Endometrial microvascular endothelial cells (primary cell): ENCODE data around the gene ITGAX. TPM values are rescaled to one million over a fixed set of nuclear protein-coding genes. Genes with fewer than 3 reads are reported as not detected.

Source experiments
- in situ Hi-C: cut with HindIII; loops from 2 replicates; pipeline ENCODE4 v1.10.0; 2017; ENCODE audit warnings: low sequenced_read_pairs, low pct_unique_long_range_greater_than_20kb; ENCODE audit errors: inconsistent ontology term
- total RNA-seq: library from RNA; depleted of rRNA; stranded (reverse); fragments of >200 nt; gene quantifications from one replicate; pipeline ENCODE4 v1.2.3, GENCODE V29; 2015; ENCODE audit errors: inconsistent ontology term

ITGAX gene
- total RNA-seq, 1 donor from 2014 or later, result 2.8 TPM

DNA sequence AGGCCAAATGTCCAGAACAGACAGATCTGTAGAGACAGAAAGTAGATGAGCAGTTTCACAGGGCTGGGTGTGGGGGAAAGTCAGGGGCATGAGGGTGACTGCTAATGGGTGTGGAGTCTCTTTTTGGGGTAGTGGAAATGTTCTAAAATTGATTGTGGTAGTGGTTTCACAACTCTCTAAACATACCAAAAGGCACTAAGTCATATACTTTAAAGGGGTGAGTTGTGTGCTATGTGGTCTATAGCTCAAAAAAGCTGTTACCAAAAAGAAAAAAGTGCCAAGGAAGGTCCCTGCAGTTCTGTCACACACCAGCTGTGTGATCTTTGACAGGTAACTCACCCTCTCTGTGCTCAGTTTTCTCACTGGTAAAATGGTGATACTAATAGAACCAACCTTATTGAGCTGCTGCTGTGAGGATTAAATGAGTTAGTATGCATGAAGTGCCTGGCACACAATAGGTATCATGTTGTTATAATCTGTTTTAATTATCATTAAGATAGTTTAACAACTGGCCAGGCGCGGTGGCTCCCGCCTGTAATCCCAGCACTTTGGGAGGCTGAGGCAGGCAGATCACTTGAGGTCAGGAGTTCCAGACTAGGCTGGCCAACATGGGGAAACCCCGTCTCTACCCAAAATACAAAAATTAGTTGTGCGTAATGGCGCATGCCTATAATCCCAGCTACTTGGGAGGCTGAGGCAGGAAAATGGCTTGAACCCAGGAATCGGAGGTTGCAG, 10.3 kb downstream of the ITGAX start:
- in situ Hi-C loops, result no loop called here

DNA sequence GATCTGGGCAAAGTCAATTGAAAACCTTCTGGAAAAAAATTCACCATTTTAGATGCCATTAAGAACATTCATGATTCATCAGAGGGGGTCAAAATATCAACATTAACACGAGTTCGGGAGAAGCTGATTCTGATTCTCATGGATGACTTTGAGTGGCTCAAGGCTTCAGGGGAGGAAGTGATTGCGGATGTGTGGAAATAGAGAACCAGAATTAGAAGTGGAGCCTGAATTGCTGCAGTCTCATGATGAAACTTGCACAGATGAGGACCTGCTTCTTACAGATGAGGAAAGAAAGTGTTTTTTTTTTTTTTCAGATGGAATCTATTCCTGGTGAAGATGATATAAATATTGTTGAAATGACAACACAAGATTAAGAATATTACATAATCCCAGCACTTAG, 12.9 kb downstream of the ITGAX start:
- in situ Hi-C loops, result no loop called here

DNA sequence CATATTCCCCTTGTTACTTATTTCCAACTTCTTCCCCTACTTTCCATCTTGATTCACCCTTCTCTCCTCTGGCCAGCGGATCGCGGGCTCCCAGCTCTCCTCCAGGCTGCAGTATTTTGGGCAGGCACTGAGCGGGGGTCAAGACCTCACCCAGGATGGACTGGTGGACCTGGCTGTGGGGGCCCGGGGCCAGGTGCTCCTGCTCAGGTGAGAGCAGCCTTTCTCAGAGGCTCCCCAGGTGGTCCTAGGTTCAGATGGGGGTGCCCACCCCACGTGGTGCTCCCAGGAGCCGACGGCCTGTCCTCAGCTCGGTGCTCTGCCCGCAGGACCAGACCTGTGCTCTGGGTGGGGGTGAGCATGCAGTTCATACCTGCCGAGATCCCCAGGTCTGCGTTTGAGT, 16.0 kb downstream of the ITGAX start:
- in situ Hi-C loops, result no loop called here

DNA sequence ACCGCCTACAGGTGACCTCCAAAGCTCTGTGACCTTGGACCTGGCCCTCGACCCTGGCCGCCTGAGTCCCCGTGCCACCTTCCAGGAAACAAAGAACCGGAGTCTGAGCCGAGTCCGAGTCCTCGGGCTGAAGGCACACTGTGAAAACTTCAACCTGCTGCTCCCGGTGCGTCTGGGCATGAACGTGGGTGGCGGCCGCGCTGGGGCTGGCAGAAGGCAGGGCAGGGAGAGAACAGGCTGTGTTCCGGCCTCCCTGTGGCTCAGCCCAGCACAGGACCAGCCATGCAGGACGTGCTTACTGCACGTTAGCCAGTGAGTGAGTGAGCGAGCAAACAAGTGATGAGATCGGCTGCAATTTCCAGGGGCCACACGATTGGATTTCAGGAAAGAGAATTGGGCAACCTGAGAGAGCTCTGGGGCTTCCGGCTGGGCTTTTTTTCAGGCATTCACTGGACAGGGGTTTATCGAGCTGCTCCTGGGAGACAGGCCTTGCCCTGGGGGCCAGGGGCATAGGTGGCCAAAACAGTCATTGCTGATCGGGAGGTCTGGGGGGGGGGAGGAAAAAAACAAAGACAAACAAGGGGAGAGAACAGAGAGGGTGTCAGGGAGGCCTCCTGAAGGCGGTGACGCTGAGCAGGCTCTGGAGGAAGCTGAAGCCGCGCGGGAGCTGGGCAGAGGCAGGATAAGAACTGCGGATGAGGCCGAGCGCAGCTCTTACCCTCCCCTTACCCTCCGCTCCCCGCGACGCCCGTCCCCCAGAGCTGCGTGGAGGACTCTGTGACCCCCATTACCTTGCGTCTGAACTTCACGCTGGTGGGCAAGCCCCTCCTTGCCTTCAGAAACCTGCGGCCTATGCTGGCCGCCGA, 16.9 kb downstream of the ITGAX start:
- in situ Hi-C loops, result no loop called here

DNA sequence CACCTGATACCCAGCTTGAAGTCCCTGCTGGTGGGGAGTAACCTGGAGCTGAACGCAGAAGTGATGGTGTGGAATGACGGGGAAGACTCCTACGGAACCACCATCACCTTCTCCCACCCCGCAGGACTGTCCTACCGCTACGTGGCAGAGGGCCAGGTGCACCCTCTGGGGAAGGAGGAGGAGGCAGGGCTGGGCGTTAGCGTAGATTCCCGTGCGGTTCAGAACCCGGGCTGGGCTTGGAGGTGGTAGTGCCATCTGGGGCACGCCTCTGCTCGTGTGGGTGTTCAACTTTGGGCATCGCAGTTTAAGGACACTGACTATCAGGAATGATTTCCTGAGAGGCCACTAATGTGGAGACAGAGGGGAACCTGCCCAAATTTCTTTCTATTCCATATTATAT, 18.3 kb downstream of the ITGAX start:
- in situ Hi-C loops, result no loop called here

DNA sequence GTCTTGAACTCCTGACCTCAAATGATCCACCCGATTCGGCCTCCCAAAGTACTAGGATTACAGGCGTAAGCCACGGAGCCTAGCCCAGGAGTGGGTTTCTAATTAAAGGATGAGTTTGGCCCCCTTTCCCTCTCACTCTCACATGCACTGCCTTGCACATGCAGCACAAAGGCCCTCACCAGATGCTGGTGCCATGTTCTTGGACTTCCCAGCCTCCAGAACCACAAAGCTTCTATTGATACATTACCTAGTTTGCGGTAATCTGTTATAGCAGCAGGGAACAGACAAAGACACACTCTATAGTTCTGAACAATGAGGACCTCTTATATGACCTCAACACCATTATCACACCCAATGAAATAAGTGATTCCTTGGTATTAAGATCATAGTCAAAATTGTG, 20.3 kb downstream of the ITGAX start:
- in situ Hi-C loops, result no loop called here

DNA sequence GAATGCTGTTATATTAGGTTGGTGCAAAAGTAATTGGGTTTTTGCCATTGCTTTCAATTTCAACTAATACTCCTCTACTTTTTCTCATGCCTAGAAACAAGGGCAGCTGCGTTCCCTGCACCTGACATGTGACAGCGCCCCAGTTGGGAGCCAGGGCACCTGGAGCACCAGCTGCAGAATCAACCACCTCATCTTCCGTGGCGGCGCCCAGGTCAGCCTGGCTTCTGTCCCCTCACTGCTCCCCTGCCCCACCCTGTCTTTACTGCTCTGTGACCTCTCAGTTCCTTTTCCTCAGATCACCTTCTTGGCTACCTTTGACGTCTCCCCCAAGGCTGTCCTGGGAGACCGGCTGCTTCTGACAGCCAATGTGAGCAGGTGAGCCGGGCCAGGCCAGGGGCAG, 21.7 kb downstream of the ITGAX start:
- in situ Hi-C loops, result no loop called here

DNA sequence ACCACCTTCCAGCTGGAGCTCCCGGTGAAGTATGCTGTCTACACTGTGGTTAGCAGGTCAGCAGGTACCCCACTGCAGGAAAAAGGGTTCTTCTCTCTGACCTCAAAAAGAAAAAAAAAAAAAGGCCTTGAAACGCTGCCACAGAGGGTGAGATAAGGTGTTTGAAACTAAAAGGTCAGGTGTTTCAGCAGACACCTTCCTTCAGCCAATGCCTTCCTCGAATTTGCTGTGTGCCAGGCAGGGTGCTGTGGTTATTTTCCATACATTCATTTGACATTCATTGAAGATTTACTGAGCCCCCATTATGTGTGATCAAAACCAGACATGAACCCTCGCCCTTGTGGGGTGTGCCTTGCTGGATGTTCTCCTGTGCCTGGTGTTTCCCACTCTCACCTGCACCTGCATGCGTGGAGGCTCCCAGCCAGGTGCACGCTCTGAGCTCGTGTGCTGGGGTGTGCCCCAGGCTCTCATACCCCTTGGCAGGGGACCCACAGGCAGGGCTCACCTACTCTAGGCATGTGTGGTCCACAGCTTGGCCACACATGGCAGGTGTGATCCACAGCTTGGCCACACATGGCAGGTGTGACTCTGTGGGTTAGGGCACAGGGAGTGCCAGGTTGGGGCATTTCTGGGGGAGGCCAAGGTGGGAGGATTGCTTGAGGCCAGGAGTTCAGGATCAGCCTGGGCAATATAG, 22.4 kb downstream of the ITGAX start:
- in situ Hi-C loops, result no loop called here

DNA sequence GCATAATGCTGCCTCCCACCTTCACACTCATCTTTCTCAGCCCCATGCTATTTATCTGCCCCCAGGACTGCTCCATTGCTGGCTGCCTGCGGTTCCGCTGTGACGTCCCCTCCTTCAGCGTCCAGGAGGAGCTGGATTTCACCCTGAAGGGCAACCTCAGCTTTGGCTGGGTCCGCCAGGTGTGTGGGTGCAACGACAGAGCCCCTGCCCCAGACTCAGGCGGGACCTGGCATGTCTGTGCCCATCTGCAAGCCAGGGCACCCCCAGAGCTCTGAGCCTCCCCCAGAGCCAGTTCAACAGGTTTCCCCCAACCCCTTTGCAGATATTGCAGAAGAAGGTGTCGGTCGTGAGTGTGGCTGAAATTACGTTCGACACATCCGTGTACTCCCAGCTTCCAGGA, 25.2 kb downstream of the ITGAX start:
- in situ Hi-C loops, result no loop called here

DNA sequence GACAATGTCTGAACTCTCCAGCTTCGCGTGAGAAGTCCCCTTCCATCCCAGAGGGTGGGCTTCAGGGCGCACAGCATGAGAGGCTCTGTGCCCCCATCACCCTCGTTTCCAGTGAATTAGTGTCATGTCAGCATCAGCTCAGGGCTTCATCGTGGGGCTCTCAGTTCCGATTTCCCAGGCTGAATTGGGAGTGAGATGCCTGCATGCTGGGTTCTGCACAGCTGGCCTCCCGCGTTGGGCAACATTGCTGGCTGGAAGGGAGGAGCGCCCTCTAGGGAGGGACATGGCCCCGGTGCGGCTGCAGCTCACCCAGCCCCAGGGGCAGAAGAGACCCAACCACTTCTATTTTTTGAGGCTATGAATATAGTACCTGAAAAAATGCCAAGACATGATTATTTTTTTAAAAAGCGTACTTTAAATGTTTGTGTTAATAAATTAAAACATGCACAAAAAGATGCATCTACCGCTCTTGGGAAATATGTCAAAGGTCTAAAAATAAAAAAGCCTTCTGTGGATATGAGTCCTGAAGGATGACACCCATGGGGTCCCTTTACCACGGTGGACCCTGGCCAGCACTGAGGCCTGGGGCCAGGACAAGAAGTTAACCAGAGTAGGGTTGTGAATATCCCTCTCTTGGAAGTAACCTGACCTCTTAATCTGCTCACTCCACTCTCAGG, 27.6 kb downstream of the ITGAX start:
- in situ Hi-C loops, result no loop called here

DNA sequence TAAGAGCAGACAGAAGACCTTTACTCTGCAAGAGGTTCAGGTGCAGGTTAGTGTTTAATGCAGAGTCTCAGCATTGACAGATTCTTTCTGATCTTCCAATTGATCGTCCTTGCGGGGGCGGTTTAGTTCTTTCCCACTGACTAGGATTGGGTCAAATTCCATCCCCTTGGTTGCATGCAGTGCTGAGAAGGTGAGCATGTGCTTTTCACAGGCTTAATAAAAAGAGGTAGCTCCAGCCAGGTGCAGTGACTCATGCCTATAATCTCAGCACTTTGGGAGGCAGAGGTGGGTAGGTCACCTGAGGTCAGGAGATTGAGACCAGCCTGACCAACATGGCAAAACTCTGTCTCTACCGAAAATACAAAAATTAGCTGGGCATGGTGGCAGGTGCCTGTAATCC, 30.7 kb downstream of the ITGAX start:
- in situ Hi-C loops, result no loop called here

DNA sequence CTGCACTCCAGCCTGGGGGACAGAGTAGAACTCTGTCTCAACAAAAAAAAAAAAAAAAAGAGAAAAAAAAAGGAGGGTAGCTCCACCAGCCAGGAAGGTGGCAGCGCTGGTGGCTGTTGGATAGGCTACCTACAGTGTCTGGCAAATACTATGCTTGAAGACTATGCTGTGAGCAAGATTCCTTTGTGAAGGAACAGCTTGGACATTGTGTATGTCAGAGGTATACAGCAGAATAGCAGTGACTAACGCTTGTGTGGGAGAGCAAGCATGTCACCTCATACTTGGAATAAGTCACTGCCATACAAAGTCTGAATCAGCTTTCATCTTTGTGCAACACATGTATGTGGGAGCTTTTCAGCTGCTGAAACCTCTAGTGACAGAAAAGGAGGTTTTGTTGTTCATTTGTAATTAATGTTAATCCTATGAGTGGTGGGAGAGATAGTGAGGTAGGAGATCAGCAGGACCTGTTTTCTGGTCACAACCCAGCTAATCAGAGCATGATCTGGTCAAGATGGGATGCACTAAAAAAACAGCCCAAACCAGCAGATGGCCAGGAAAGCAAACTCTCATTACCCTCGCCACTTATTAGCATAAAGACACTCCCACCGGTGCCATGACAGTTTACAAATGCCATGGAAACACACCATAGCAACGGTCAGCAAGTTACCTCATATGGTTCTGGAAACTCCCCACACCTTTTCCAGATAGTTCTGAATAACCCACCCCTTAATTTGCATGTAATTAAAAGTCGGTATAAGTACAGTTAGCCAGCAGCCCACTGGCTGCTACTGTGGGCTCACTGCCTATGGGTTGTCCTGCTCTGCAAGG, 31.4 kb downstream of the ITGAX start:
- in situ Hi-C loops, result no loop called here

DNA sequence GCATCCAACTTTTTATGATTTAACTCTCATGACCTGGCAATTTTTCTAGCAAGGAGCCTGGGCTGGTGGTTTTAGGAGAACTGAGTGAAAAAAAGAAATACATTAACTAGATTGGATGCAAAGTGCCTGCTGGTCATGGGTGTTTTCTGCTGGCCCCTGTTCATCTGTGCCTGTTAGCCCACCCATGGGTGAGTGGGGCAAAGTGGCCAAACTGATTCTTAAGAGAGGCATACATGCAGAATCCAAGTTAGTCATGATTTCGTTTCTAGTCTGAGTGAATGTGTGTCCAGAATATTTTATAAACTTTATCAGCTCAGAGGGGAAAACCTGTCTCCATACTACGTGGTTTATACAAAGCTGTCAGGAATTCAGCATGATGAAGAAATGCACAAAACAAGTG, 33.6 kb downstream of the ITGAX start:
- in situ Hi-C loops, result no loop called here

DNA sequence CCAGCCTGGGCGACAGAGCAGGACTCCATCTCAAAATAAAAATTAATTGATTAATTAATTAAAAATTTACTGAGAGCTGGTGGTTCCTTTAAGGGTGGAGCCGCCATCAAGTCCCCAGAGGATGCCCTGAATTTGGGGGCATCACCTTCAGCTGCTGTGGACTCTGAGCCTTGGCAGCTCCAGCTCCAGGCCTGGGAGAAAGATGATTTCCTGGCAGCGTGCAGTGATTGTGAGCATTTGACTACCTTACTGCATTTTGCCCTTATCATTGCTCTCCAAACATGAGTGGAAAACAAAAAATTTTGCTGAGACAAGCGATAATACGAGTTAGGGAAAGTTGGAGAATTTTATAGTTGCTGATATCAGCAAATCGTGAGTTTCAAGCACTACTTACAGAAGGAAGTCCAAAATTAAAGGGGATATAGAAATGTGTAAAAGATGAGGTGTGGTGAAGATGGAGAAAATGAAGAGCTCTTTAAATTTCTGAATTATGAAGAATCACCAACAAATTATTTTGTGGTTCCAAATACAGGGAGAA, 35.6 kb downstream of the ITGAX start:
- in situ Hi-C loops, result no loop called here

DNA sequence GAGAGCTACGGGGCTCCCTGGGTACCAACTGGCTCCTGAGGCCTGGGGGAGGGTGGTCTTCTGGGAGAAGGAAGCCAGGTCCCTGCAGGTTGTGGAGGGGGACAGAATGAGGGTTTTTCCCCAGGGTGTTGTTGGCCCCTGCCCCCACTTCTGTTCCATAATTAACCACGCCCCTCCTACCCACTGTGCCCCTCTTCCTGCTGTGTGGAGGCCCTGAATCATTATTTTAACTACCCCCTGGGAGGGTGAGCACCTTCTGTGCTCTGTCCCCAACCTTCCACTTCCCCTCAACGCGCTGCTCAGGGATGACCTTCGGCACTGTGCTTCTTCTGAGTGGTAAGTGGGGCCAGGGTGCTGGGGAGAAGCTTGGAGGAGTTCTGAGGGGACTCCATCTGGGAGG, 38.1 kb downstream of the ITGAX start, which contains the start of gene ITGAD:
TSS of gene ITGAD (plus strand) at position 280 of the 400 bp plus-strand sequence. CDS start at position 306, 26 bp downstream.
- in situ Hi-C loops, result no loop called here

DNA sequence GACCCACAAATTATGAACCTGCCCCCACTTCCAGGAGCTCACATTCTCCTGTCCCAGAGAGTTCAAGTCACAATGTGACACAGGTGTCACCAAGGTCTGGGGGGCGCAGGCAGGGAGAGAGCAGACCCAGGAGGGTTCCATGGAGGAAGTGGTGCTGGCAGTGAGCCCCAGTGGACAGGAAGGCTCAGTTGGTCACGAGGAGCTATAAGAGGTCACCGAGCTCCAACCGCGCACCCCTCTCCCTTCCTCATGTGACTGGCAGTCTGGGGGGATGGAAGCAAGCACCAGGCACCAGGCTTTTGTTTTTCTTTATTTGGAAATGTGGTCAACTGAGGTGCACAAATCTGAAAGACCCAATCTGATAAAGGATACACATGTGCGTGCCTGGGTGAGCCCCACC, 40.7 kb downstream of the ITGAX start:
- in situ Hi-C loops, result no loop called here

DNA sequence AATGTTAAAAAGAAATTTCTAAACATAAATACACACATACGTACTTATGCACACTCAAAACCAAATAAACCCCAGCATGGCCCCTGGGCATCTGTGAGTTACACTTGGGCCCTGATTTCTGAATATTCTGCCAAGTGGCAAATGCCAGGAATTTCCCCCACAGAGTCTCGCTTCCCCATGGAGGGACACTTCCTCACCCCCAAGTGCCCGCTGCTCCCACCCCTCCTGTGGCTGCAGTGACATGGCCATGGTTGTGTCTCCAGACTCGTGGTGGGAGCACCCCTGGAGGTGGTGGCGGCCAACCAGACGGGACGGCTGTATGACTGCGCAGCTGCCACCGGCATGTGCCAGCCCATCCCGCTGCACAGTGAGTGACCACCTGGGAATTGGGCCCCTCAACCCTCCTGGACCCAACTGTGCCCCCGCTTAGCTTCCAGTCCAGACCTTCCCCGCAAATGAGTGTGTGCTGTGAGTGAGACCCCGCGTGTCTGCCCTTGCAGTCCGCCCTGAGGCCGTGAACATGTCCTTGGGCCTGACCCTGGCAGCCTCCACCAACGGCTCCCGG, 42.2 kb downstream of the ITGAX start:
- in situ Hi-C loops, result no loop called here

DNA sequence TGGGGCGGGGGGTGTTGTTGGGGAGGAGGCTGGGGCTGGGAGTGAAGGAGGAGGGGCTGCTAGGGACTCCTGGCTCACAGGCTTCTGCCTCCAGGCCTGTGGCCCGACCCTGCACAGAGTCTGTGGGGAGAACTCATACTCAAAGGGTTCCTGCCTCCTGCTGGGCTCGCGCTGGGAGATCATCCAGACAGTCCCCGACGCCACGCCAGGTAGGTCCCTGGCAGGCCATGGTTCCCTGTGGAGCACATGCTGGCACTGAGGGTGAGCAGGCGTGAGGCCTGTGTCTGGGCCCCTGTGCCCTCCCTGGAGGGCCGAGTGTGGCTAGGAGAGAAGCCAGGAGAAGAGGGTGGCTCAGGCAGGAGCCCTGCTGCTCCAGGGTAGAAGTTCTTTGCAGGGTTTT, 42.7 kb downstream of the ITGAX start:
- in situ Hi-C loops, result no loop called here
